Liver (tissue), 3 donors: ENCODE measurements around the gene PRICKLE3.

ENCODE experiments used
- FOXA1 ChIP-seq: IDR thresholded peaks from 2 replicates; pipeline ENCODE4 v1.6.1; 2016; ENCODE audit warnings: antibody characterized with exemption
- HNF4G ChIP-seq: IDR thresholded peaks from 2 replicates; pipeline ENCODE4 v1.6.1; 2016; ENCODE audit warnings: antibody characterized with exemption
- TAF1 ChIP-seq: conservative IDR thresholded peaks from 2 replicates; pipeline ENCODE4 v1.6.1; 2016; ENCODE audit warnings: antibody characterized with exemption, mild to moderate bottlenecking
- YY1 ChIP-seq: IDR thresholded peaks from 2 replicates; pipeline ENCODE4 v1.6.1; 2016; ENCODE audit warnings: antibody characterized with exemption, mild to moderate bottlenecking
- TF ChIP-seq, protein P1 (sequence below): fragments of 150-350 bp; IDR thresholded peaks from 2 replicates; pipeline ENCODE4 v1.5.1; 2017; ENCODE audit warnings: improper control_type of control experiment, low read depth, low read length; ENCODE audit not compliant: missing input control
- TF ChIP-seq, protein P2 (sequence below): IDR thresholded peaks from 2 replicates; pipeline ENCODE4 v1.6.1; 2016; ENCODE audit warnings: antibody characterized with exemption
- donor health status: healthy.
- donor health status: healthy.

DNA sequence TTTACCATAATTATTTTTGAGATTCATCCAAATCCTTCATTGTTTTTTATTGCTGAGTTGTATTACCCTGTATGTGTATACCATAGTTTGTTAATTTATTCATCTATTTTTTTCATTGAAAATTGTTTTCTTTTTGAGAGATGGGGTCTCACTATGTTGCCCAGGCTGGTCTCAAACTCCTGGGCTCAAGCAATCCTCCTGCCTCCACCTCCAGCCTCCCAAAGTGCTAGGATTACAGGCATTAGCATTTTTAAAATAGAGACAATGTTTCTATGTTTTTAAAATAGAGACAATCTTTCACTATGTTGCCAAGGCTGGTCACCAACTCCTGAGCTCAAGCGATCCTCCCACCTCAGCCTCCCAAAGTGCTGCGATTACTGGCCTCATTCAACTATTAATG is 25.3 kb downstream of the PRICKLE3 start:
- TF ChIP-seq YY1, result no peak
- TF ChIP-seq, protein P1, sequence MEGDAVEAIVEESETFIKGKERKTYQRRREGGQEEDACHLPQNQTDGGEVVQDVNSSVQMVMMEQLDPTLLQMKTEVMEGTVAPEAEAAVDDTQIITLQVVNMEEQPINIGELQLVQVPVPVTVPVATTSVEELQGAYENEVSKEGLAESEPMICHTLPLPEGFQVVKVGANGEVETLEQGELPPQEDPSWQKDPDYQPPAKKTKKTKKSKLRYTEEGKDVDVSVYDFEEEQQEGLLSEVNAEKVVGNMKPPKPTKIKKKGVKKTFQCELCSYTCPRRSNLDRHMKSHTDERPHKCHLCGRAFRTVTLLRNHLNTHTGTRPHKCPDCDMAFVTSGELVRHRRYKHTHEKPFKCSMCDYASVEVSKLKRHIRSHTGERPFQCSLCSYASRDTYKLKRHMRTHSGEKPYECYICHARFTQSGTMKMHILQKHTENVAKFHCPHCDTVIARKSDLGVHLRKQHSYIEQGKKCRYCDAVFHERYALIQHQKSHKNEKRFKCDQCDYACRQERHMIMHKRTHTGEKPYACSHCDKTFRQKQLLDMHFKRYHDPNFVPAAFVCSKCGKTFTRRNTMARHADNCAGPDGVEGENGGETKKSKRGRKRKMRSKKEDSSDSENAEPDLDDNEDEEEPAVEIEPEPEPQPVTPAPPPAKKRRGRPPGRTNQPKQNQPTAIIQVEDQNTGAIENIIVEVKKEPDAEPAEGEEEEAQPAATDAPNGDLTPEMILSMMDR, result no peak
- no peak for TF ChIP-seq TAF1
- TF ChIP-seq, protein P2, sequence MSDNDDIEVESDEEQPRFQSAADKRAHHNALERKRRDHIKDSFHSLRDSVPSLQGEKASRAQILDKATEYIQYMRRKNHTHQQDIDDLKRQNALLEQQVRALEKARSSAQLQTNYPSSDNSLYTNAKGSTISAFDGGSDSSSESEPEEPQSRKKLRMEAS, result no peak
- no peak for TF ChIP-seq HNF4G
- no peak for TF ChIP-seq FOXA1
